Lung microvascular endothelial cell (primary cell): ENCODE data around the gene PJA1. TPM values are rescaled to one million over a fixed set of nuclear protein-coding genes. Genes with fewer than 3 reads are reported as not detected.

Experiments
- DNase-seq, 2 donors: peaks; one replicate each; pipeline versions ENCODE4 v3.0.0 to v3.0.0-alpha.2; 2010; ENCODE audit warnings: low read depth in 2 of 2
- total RNA-seq: library from RNA; depleted of rRNA; stranded (reverse); fragments of >200 nt; gene quantifications from 2 replicates; pipeline ENCODE4 v1.2.1, GENCODE V29; 2014

The PJA1 gene
- total RNA-seq, 1 donor from 2014 or later = 16.3 TPM

GRCh38 chrX:69143530-69143929 lies 21.7 kb downstream of the PJA1 start:
- no peak for DNase-seq

GRCh38 chrX:69142788-69143469 lies 22.3 kb downstream of the PJA1 start:
- no peak for DNase-seq

- DNase-seq = no peak
Observed at GRCh38 chrX:69140837-69141236, 24.4 kb downstream of the PJA1 start.

GRCh38 chrX:69139516-69139915 lies 25.7 kb downstream of the PJA1 start:
- no peak for DNase-seq

GRCh38 chrX:69138512-69138911 lies 26.7 kb downstream of the PJA1 start:
- DNase-seq = no peak

GRCh38 chrX:69138118-69138390 lies 27.2 kb downstream of the PJA1 start:
- no peak for DNase-seq

GRCh38 chrX:69137371-69138117 lies 27.7 kb downstream of the PJA1 start:
- peak in 1 of 2 donors; percentile 8 for DNase-seq

- DNase-seq = no peak
Observed at GRCh38 chrX:69136546-69137331, 28.5 kb downstream of the PJA1 start.

GRCh38 chrX:69133921-69134542 lies 31.2 kb downstream of the PJA1 start:
- DNase-seq = peak; percentile 42 to 55

GRCh38 chrX:69131886-69132285 lies 33.4 kb downstream of the PJA1 start:
- no peak for DNase-seq

- no peak for DNase-seq
Observed at GRCh38 chrX:69130439-69130838, 34.8 kb downstream of the PJA1 start.

- no peak for DNase-seq
Observed at GRCh38 chrX:69128588-69128987, 36.7 kb downstream of the PJA1 start.

GRCh38 chrX:69127466-69127865 lies 37.8 kb downstream of the PJA1 start:
- no peak for DNase-seq

GRCh38 chrX:69126642-69127041 lies 38.6 kb downstream of the PJA1 start:
- DNase-seq = no peak

GRCh38 chrX:69125094-69125493 lies 40.2 kb downstream of the PJA1 start:
- no peak for DNase-seq

GRCh38 chrX:69124108-69124507 lies 41.1 kb downstream of the PJA1 start:
- DNase-seq = no peak

GRCh38 chrX:69123481-69123880 lies 41.8 kb downstream of the PJA1 start:
- DNase-seq = no peak

GRCh38 chrX:69121321-69122000 lies 43.8 kb downstream of the PJA1 start:
- DNase-seq = no peak

GRCh38 chrX:69120476-69120875 lies 44.8 kb downstream of the PJA1 start:
- DNase-seq = no peak

- DNase-seq = no peak
Observed at GRCh38 chrX:69119122-69119521, 46.1 kb downstream of the PJA1 start.

- no peak for DNase-seq
Observed at GRCh38 chrX:69117876-69118526, 47.3 kb downstream of the PJA1 start.
